Measurements from ENCODE around the gene RGS3.

DNA sequence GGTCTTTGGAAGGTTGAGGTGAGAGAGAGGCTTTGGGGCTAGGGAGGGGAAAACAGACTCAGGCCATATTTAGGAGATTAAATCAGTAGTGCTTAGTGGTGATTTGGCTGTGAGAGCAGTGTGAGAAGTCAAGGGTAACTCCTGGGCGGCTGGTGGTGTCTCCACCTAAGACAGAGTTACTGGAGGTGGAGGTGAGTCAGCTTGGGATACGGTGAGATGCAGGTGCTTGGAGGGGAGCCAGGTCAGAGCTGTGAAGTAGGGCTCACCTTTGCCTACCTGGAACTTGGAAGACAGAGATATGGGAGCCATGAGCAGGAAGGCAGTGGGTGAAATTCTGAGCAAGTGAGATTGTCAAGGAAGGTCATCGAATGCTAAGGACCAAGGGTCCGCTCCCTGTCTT lies 24.5 kb downstream of the RGS3 start:
- TF ChIP-seq POLR2A (IDR thresholded peaks at IDR 0.05) (no peak), POLR2AphosphoS5 (IDR thresholded peaks at IDR 0.05) (no peak)
- TF ChIP-seq, protein P1, sequence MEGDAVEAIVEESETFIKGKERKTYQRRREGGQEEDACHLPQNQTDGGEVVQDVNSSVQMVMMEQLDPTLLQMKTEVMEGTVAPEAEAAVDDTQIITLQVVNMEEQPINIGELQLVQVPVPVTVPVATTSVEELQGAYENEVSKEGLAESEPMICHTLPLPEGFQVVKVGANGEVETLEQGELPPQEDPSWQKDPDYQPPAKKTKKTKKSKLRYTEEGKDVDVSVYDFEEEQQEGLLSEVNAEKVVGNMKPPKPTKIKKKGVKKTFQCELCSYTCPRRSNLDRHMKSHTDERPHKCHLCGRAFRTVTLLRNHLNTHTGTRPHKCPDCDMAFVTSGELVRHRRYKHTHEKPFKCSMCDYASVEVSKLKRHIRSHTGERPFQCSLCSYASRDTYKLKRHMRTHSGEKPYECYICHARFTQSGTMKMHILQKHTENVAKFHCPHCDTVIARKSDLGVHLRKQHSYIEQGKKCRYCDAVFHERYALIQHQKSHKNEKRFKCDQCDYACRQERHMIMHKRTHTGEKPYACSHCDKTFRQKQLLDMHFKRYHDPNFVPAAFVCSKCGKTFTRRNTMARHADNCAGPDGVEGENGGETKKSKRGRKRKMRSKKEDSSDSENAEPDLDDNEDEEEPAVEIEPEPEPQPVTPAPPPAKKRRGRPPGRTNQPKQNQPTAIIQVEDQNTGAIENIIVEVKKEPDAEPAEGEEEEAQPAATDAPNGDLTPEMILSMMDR (IDR thresholded peaks at IDR 0.05): no peak

Data from gastroesophageal sphincter (tissue), 3 donors.